Skeletal muscle tissue (tissue), 4 donors: ENCODE data around the gene COL25A1. TPM values are rescaled to one million over a fixed set of nuclear protein-coding genes. Genes with fewer than 3 reads are reported as not detected.

Experiments used
- H3K27ac ChIP-seq: one replicate; pipeline ENCODE4 v1.7.0; 2013; ENCODE audit warnings: mild to moderate bottlenecking, low read depth, low read length, inconsistent platforms
- H3K27me3 ChIP-seq, 3 donors: one replicate each; pipeline ENCODE4 v1.7.0; 2013; ENCODE audit warnings: low read length in 3 of 3; ENCODE audit not compliant: control insufficient read depth in 3 of 3, insufficient read depth in 3 of 3
- H3K36me3 ChIP-seq, 3 donors: one replicate each; pipeline ENCODE4 v1.7.0; 2013; ENCODE audit warnings: low read length in 3 of 3; ENCODE audit not compliant: control insufficient read depth in 3 of 3, insufficient read depth in 3 of 3
- H3K4me1 ChIP-seq, 3 donors: one replicate each; pipeline ENCODE4 v1.7.0; 2013; ENCODE audit warnings: low read length in 3 of 3, mild to moderate bottlenecking in 3 of 3; ENCODE audit not compliant: control insufficient read depth in 3 of 3, insufficient read depth in 3 of 3
- H3K4me3 ChIP-seq, 3 donors: one replicate each; pipeline ENCODE4 v1.7.0; 2013; ENCODE audit warnings: low read length in 3 of 3
- H3K9ac ChIP-seq, 3 donors: one replicate each; pipeline ENCODE4 v1.7.0; 2013; ENCODE audit warnings: low read length in 3 of 3, mild to moderate bottlenecking in 3 of 3, moderate library complexity in 2 of 3, low read depth in 1 of 3
- H3K9me3 ChIP-seq, 3 donors: one replicate each; pipeline ENCODE4 v1.7.0; 2013; ENCODE audit warnings: low read length in 3 of 3; ENCODE audit not compliant: control insufficient read depth in 3 of 3
- total RNA-seq: library from RNA; depleted of rRNA; stranded (reverse); fragments of >200 nt; gene quantifications from one replicate; pipeline ENCODE4 v1.2.3, GENCODE V29; 2014
- donor health status: Osteomylitis.

The COL25A1 gene
- total RNA-seq, 1 donor from 2014 or later = 3.7 TPM

GRCh38 chr4:109183931-109184490 lies 118.4 kb downstream of the COL25A1 start:
- peaks cover 5 to 8% (median 6%) of the 10 kb centered on the region in 3 donors for H3K4me1 ChIP-seq
- no peak overlapping the region for H3K9ac ChIP-seq
- no peaks in the 10 kb centered on the region for H3K27me3 ChIP-seq
- no peaks in the 10 kb centered on the region for H3K36me3 ChIP-seq
- no peak overlapping the region for H3K4me3 ChIP-seq
- peak overlapping the region; percentile 54 for H3K27ac ChIP-seq
- peaks cover 0 to 2% (median 0%) of the 10 kb centered on the region in 3 donors for H3K9me3 ChIP-seq

- Histone ChIP-seq H3K4me1 (peaks cover 5 to 8% (median 6%) of the 10 kb centered on the region in 3 donors), H3K9ac (no peak overlapping the region), H3K36me3 (no peaks in the 10 kb centered on the region), H3K9me3 (peaks cover 0 to 2% (median 0%) of the 10 kb centered on the region in 3 donors), H3K27ac (no peak overlapping the region), H3K27me3 (no peaks in the 10 kb centered on the region), H3K4me3 (no peak overlapping the region)
Measured at GRCh38 chr4:109182696-109183095, 119.8 kb downstream of the COL25A1 start.

GRCh38 chr4:109179061-109179460 lies 123.4 kb downstream of the COL25A1 start:
- no peaks in the 10 kb centered on the region for H3K27me3 ChIP-seq
- H3K4me1 ChIP-seq = peaks cover 0 to 5% (median 0%) of the 10 kb centered on the region in 3 donors
- H3K9me3 ChIP-seq = no peaks in the 10 kb centered on the region
- no peaks in the 10 kb centered on the region for H3K36me3 ChIP-seq
- H3K27ac ChIP-seq = no peak overlapping the region
- H3K9ac ChIP-seq = no peak overlapping the region
- no peak overlapping the region for H3K4me3 ChIP-seq

GRCh38 chr4:109177096-109177810 lies 125.2 kb downstream of the COL25A1 start:
- no peak overlapping the region for H3K27ac ChIP-seq
- no peak overlapping the region for H3K9ac ChIP-seq
- H3K27me3 ChIP-seq = no peaks in the 10 kb centered on the region
- no peaks in the 10 kb centered on the region for H3K9me3 ChIP-seq
- no peaks in the 10 kb centered on the region for H3K36me3 ChIP-seq
- H3K4me3 ChIP-seq = no peak overlapping the region
- no peaks in the 10 kb centered on the region for H3K4me1 ChIP-seq

GRCh38 chr4:109174224-109174953 lies 128.1 kb downstream of the COL25A1 start:
- Histone ChIP-seq H3K27ac (no peak overlapping the region), H3K9ac (no peak overlapping the region), H3K27me3 (no peaks in the 10 kb centered on the region), H3K4me3 (no peak overlapping the region), H3K9me3 (no peaks in the 10 kb centered on the region), H3K4me1 (no peaks in the 10 kb centered on the region), H3K36me3 (no peaks in the 10 kb centered on the region)

DNA sequence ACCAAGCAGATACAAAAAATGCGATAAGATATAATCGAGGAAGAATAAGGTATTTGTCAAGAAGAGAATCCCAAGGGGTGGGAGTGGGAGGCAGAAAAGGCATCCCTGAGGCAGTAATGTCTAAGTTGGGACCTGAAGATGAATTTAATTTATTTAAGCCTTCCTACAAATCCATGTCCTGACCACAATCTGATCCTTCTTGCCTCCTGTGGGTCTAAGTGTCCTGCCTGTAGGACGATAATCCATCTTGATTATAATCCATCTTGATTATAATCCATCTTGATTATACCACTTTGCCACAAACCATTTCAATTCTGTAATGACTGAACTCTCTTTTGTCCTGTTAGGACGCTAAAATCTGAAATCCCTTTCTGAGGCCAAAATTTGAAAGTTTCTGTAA lies 130.2 kb downstream of the COL25A1 start:
- Histone ChIP-seq H3K27ac (no peak overlapping the region), H3K4me1 (no peaks in the 10 kb centered on the region), H3K9me3 (no peaks in the 10 kb centered on the region), H3K9ac (no peak overlapping the region), H3K4me3 (no peak overlapping the region), H3K36me3 (no peaks in the 10 kb centered on the region), H3K27me3 (no peaks in the 10 kb centered on the region)

- Histone ChIP-seq H3K27me3 (no peaks in the 10 kb centered on the region), H3K9me3 (no peaks in the 10 kb centered on the region), H3K9ac (no peak overlapping the region), H3K36me3 (no peaks in the 10 kb centered on the region), H3K27ac (no peak overlapping the region), H3K4me1 (no peaks in the 10 kb centered on the region), H3K4me3 (no peak overlapping the region)
Measured at GRCh38 chr4:109171070-109171469, 131.4 kb downstream of the COL25A1 start.

GRCh38 chr4:109169170-109169569 lies 133.3 kb downstream of the COL25A1 start:
- Histone ChIP-seq H3K27me3 (no peaks in the 10 kb centered on the region), H3K9me3 (no peaks in the 10 kb centered on the region), H3K27ac (no peak overlapping the region), H3K9ac (no peak overlapping the region), H3K36me3 (no peaks in the 10 kb centered on the region), H3K4me3 (no peak overlapping the region), H3K4me1 (no peaks in the 10 kb centered on the region)

GRCh38 chr4:109166586-109166985 lies 135.9 kb downstream of the COL25A1 start:
- no peaks in the 10 kb centered on the region for H3K4me1 ChIP-seq
- no peaks in the 10 kb centered on the region for H3K9me3 ChIP-seq
- no peak overlapping the region for H3K27ac ChIP-seq
- no peaks in the 10 kb centered on the region for H3K36me3 ChIP-seq
- H3K4me3 ChIP-seq = no peak overlapping the region
- H3K27me3 ChIP-seq = no peaks in the 10 kb centered on the region
- no peak overlapping the region for H3K9ac ChIP-seq

DNA sequence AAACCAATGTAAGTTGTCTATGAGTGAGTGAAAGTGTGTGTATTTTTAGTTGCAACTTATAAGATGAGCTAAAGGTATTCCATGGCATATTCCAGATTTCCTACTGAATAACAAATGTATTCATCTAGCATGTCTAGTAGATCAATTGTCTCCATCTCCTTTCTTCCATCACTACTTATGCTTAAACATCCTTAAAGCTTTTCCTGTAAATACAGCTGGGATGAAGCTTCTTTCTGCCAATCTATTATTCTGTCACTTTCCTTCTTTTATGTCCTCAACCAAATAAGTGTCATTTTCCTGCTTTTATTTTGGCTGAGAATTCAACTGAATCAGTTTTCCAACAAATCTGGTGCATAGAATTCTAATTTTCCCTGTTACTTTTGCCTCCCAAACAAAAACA lies 136.3 kb downstream of the COL25A1 start:
- Histone ChIP-seq H3K36me3 (no peaks in the 10 kb centered on the region), H3K27me3 (no peaks in the 10 kb centered on the region), H3K9me3 (no peaks in the 10 kb centered on the region), H3K4me1 (no peaks in the 10 kb centered on the region), H3K9ac (no peak overlapping the region), H3K4me3 (no peak overlapping the region), H3K27ac (no peak overlapping the region)
